H9 (cell line): ENCODE results near the gene CCDC30. TPM values are rescaled to one million over a fixed set of nuclear protein-coding genes. Genes with fewer than 3 reads are reported as not detected.

Experiments
- DNase-seq: peaks from one replicate; pipeline ENCODE4 v3.0.0-alpha.2; 2017
- H2AFZ ChIP-seq: one replicate; pipeline ENCODE4 v1.6.1; 2013; ENCODE audit warnings: mild to moderate bottlenecking, low read length, control low read depth, moderate library complexity
- H2AK5ac ChIP-seq: 2 replicates; pipeline ENCODE4 v1.6.1; 2013; ENCODE audit warnings: low read length, control low read depth, mixed read lengths; ENCODE audit not compliant: insufficient read length
- H2BK120ac ChIP-seq: one replicate; pipeline ENCODE4 v1.6.1; 2013; ENCODE audit warnings: low read depth, mild to moderate bottlenecking, low read length, control low read depth, inconsistent platforms; ENCODE audit not compliant: poor library complexity, severe bottlenecking
- H2BK12ac ChIP-seq: 2 replicates; pipeline ENCODE4 v1.6.1; 2013; ENCODE audit warnings: low read length, control low read depth, mixed read lengths, low read depth; ENCODE audit not compliant: insufficient read length
- H2BK15ac ChIP-seq: 2 replicates; pipeline ENCODE4 v1.6.1; 2013; ENCODE audit warnings: low read depth, low read length, control low read depth
- H2BK20ac ChIP-seq: one replicate; pipeline ENCODE4 v1.6.1; 2013; ENCODE audit warnings: low read depth, mild to moderate bottlenecking, low read length, control low read depth, inconsistent platforms; ENCODE audit not compliant: poor library complexity, severe bottlenecking
- H2BK5ac ChIP-seq: 2 replicates; pipeline ENCODE4 v1.6.1; 2013; ENCODE audit warnings: low read length, control low read depth, mixed read lengths; ENCODE audit not compliant: insufficient read length
- H3K14ac ChIP-seq: 2 replicates; pipeline ENCODE4 v1.6.1; 2013; ENCODE audit warnings: low read length, control low read depth; ENCODE audit not compliant: insufficient read depth
- H3K18ac ChIP-seq: 2 replicates; pipeline ENCODE4 v1.6.1; 2013; ENCODE audit warnings: low read depth, mild to moderate bottlenecking, mixed read lengths, low read length, control low read depth; ENCODE audit not compliant: insufficient read length
- H3K23ac ChIP-seq: 2 replicates; pipeline ENCODE4 v1.6.1; 2013; ENCODE audit warnings: low read length, control low read depth, mixed read lengths, low read depth; ENCODE audit not compliant: insufficient read length
- H3K23me2 ChIP-seq: 2 replicates; pipeline ENCODE4 v1.6.1; 2013; ENCODE audit warnings: low read depth, mild to moderate bottlenecking, mixed read lengths, low read length, control low read depth; ENCODE audit not compliant: insufficient read length, poor library complexity, severe bottlenecking
- H3K27ac ChIP-seq: 2 replicates; pipeline ENCODE4 v1.5.1; 2013; ENCODE audit warnings: low read length, control low read depth, mixed read lengths, low read depth; ENCODE audit not compliant: insufficient read length
- H3K27me3 ChIP-seq: 2 replicates; pipeline ENCODE4 v1.6.1; 2013; ENCODE audit warnings: low read length, control low read depth, inconsistent platforms; ENCODE audit not compliant: insufficient read depth
- H3K4ac ChIP-seq: 2 replicates; pipeline ENCODE4 v1.6.1; 2013; ENCODE audit warnings: low read depth, mild to moderate bottlenecking, control low read depth, inconsistent platforms, low read length, moderate library complexity
- H3K4me1 ChIP-seq: 2 replicates; pipeline ENCODE4 v1.6.1; 2013; ENCODE audit warnings: low read length, control low read depth, inconsistent platforms; ENCODE audit not compliant: insufficient read depth
- H3K4me2 ChIP-seq: 2 replicates; pipeline ENCODE4 v1.6.1; 2013; ENCODE audit warnings: low read length, control low read depth, mixed read lengths; ENCODE audit not compliant: insufficient read length, insufficient read depth
- H3K56ac ChIP-seq: 2 replicates; pipeline ENCODE4 v1.6.1; 2013; ENCODE audit warnings: low read depth, mild to moderate bottlenecking, mixed read lengths, low read length, control low read depth; ENCODE audit not compliant: insufficient read length
- H3K79me1 ChIP-seq: 2 replicates; pipeline ENCODE4 v1.6.1; 2013; ENCODE audit warnings: low read depth, mild to moderate bottlenecking, moderate library complexity, low read length, control low read depth, inconsistent platforms; ENCODE audit not compliant: insufficient read depth, poor library complexity, severe bottlenecking
- H3K79me2 ChIP-seq: 2 replicates; pipeline ENCODE4 v1.6.1; 2013; ENCODE audit warnings: low read length, control low read depth, inconsistent platforms; ENCODE audit not compliant: insufficient read depth
- H3K9ac ChIP-seq: 2 replicates; pipeline ENCODE4 v1.6.1; 2013; ENCODE audit warnings: low read length, control low read depth, mixed read lengths; ENCODE audit not compliant: insufficient read length; ENCODE audit errors: extremely low read depth
- H3K9me3 ChIP-seq: one replicate; pipeline ENCODE4 v1.6.1; 2013; ENCODE audit warnings: low read depth, low read length, inconsistent platforms; ENCODE audit not compliant: control insufficient read depth
- H3T11ph ChIP-seq: one replicate; pipeline ENCODE4 v1.6.1; 2013; ENCODE audit warnings: mild to moderate bottlenecking, low read length, control low read depth, inconsistent platforms
- H4K20me1 ChIP-seq: one replicate; pipeline ENCODE4 v1.6.1; 2013; ENCODE audit not compliant: control insufficient read depth, insufficient read length, insufficient read depth
- H4K5ac ChIP-seq: 2 replicates; pipeline ENCODE4 v1.6.1; 2013; ENCODE audit warnings: low read depth, mild to moderate bottlenecking, mixed read lengths, low read length, control low read depth; ENCODE audit not compliant: insufficient read length
- H4K8ac ChIP-seq: replicated peaks from 2 replicates; pipeline ENCODE4 v1.6.1; 2013; ENCODE audit warnings: low read length, control low read depth, mixed read lengths, low read depth; ENCODE audit not compliant: insufficient read length
- H4K91ac ChIP-seq: 2 replicates; pipeline ENCODE4 v1.6.1; 2013; ENCODE audit warnings: low read depth, mild to moderate bottlenecking, moderate library complexity, mixed read lengths, low read length, control low read depth; ENCODE audit not compliant: insufficient read length
- H3K27ac Mint-ChIP-seq, 3 experiments: 2 replicates in 2 of 3; 3 replicates in 1 of 3; pipeline ENCODE4 v1.8.0; 2020 to 2021; ENCODE audit warnings: mixed read lengths in 3 of 3, mild to moderate bottlenecking in 1 of 3, moderate library complexity in 1 of 3
- H3K27me3 Mint-ChIP-seq: 2 replicates; pipeline ENCODE4 v1.8.0; 2021; ENCODE audit warnings: low read depth, mild to moderate bottlenecking, moderate library complexity, mixed read lengths
- H3K36me3 Mint-ChIP-seq, 3 experiments: 2 replicates in 2 of 3; 3 replicates in 1 of 3; pipeline ENCODE4 v1.8.0; 2020 to 2021; ENCODE audit warnings: low read depth in 3 of 3, mixed read lengths in 3 of 3; ENCODE audit not compliant: insufficient read depth in 1 of 3
- H3K4me1 Mint-ChIP-seq, 2 experiments: 2 replicates each; pipeline ENCODE4 v1.8.0; 2020; ENCODE audit warnings: mixed read lengths in 2 of 2
- H3K4me3 Mint-ChIP-seq, 2 experiments: 2 replicates in 1 of 2; 3 replicates in 1 of 2; pipeline ENCODE4 v1.8.0; 2020 to 2021; ENCODE audit warnings: mild to moderate bottlenecking in 2 of 2, mixed read lengths in 2 of 2, moderate library complexity in 1 of 2
- H3K9me3 Mint-ChIP-seq, 2 experiments: 2 replicates in 1 of 2; 3 replicates in 1 of 2; pipeline ENCODE4 v1.8.0; 2020; ENCODE audit warnings: mild to moderate bottlenecking in 2 of 2, mixed read lengths in 2 of 2, moderate library complexity in 1 of 2
- CTCF ChIP-seq: fragments of 200-600 bp; sonication (generic); conservative IDR thresholded peaks from 3 replicates; pipeline ENCODE4 v1.8.0; 2021; ENCODE audit warnings: antibody characterized with exemption, mild to moderate bottlenecking
- WGBS: extraction: QIAGEN DNeasy Blood & Tissue Kit; methylation state at CpG from one replicate; pipeline ENCODE4 v1.1.7; 2013; ENCODE audit warnings: missing lambda C conversion rate, low lambda C conversion rate, mixed read lengths; ENCODE audit not compliant: insufficient read length; ENCODE audit errors: extremely low coverage; 5-methylcytosine and 5-hydroxymethylcytosine counted together
- total RNA-seq: library from RNA; stranded (reverse); gene quantifications from 2 replicates; pipeline ENCODE4 v1.2.1, GENCODE V29; 2021

The CCDC30 gene
- total RNA-seq, 1 experiment from 2014 or later = 1.8 TPM

DNA sequence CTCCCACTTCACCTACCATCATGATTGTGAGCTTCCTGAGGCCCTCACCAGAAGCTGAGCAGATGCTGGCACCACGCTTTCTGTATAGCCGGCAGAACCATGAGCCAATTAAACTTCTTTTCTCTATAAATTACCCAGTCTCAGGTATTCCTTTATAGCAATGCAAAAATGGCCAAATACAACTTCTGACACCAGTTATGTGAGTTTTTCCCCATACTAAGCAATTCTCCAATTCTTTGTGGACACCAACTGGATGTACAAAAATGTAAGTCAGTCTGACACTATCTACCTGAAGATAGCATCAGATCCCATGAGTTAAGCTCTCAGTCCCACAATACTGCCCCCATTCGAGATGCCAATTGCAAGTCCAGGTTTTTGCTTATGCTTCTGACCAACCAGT, 129.7 kb downstream of the CCDC30 start:
- no peak overlapping the region for H2BK15ac ChIP-seq
- H3T11ph ChIP-seq = no peak overlapping the region
- Mint-ChIP-seq H3K4me1 (no peaks in the 10 kb centered on the region), H3K9me3 (peaks cover 5 to 15% of the 10 kb centered on the region in 2 experiments), H3K27me3 (peaks cover 11% of the 10 kb centered on the region), H3K36me3 (peaks cover 5 to 10% (median 5%) of the 10 kb centered on the region in 3 experiments; a peak in 6 of 7 replicates), H3K4me3 (no peak overlapping the region), H3K27ac (no peak overlapping the region)
- H3K4me2 ChIP-seq = no peak overlapping the region
- H3K79me2 ChIP-seq = no peaks in the 10 kb centered on the region
- H2BK120ac ChIP-seq = no peak overlapping the region
- no peak overlapping the region for H3K4ac ChIP-seq
- H3K23ac ChIP-seq = no peak overlapping the region
- H3K79me1 ChIP-seq = no peaks in the 10 kb centered on the region
- no peak overlapping the region for H3K14ac ChIP-seq
- H4K8ac ChIP-seq = no peak overlapping the region
- no peak overlapping the region for H3K27ac ChIP-seq
- H3K9ac ChIP-seq = no peak overlapping the region
- H3K56ac ChIP-seq = no peak overlapping the region
- H2BK12ac ChIP-seq = no peak overlapping the region
- H4K5ac ChIP-seq = no peak overlapping the region
- no peak for TF ChIP-seq CTCF
- H3K27me3 ChIP-seq = no peaks in the 10 kb centered on the region
- no peak overlapping the region for H2AFZ ChIP-seq
- peaks cover 4% of the 10 kb centered on the region for H3K9me3 ChIP-seq
- DNase-seq = no peak
- H3K4me1 ChIP-seq = no peaks in the 10 kb centered on the region
- WGBS = no CpG with 5 or more reads among the region's 3 CpGs
- H2BK5ac ChIP-seq = no peak overlapping the region
- no peak overlapping the region for H3K18ac ChIP-seq
- no peak overlapping the region for H2BK20ac ChIP-seq
- no peaks in the 10 kb centered on the region for H4K20me1 ChIP-seq
- H2AK5ac ChIP-seq = no peak overlapping the region
- H4K91ac ChIP-seq = no peak overlapping the region
- no peaks in the 10 kb centered on the region for H3K23me2 ChIP-seq
